Right lobe of liver (tissue), 6 donors: ENCODE results near the gene PRKCD. TPM values are rescaled to one million over a fixed set of nuclear protein-coding genes. Genes with fewer than 3 reads are reported as not detected.
A peak's percentile ranks its signal among the peaks of the same experiment; 100 is the strongest.

ENCODE experiments used
- ATAC-seq, 4 donors: fragments of 200-7000 bp; cut with Tn5 transposase; one replicate each; pipeline ENCODE4 v1.9.1; 2020; ENCODE audit warnings: mild to moderate bottlenecking in 4 of 4, moderate library complexity in 4 of 4
- DNase-seq, 3 donors: peaks; one replicate each; pipeline ENCODE4 v3.0.0-alpha.2; 2020
- H3K27ac ChIP-seq, 3 donors: fragments of 200-600 bp; one replicate each; pipeline ENCODE4 v1.8.0; 2022
- H3K27me3 ChIP-seq, 2 donors: fragments of 200-600 bp; one replicate each; pipeline ENCODE4 v1.8.0; 2022
- H3K36me3 ChIP-seq, 4 donors: fragments of 200-600 bp; sonication (generic) in 1 of 4; one replicate each; pipeline versions ENCODE4 v1.5.1 to v1.8.0; 2017 to 2022; ENCODE audit warnings: control low read depth in 1 of 4
- H3K4me1 ChIP-seq, 4 donors: fragments of 200-600 bp; sonication (generic) in 1 of 4; one replicate each; pipeline versions ENCODE4 v1.5.1 to v1.8.0; 2017 to 2022; ENCODE audit warnings: control low read depth in 1 of 4
- H3K4me3 ChIP-seq, 3 donors: fragments of 200-600 bp; one replicate each; pipeline ENCODE4 v1.8.0; 2022
- H3K9me3 ChIP-seq, 4 donors: fragments of 200-600 bp; sonication (generic) in 1 of 4; one replicate each; pipeline versions ENCODE4 v1.5.1 to v1.8.0; 2017 to 2022; ENCODE audit warnings: control low read depth in 1 of 4
- POLR2A ChIP-seq: fragments of 450-650 bp; IDR thresholded peaks from one replicate; pipeline ENCODE4 v1.6.1; 2017; ENCODE audit warnings: antibody characterized with exemption, mild to moderate bottlenecking
- WGBS: methylation state at CpG from one replicate; pipeline ENCODE4 v1.1.6; 2018; ENCODE audit warnings: low coverage, low lambda C conversion rate; ENCODE audit not compliant: insufficient coverage; ENCODE audit errors: missing lambda C conversion rate; 5-methylcytosine and 5-hydroxymethylcytosine counted together
- intact Hi-C, 2 donors: fragments of 100-400 bp; cut with DNase I; formaldehyde crosslinking; loops; one replicate each; pipeline versions ENCODE4 v1.11.2 to v1.14.1; 2022
- total RNA-seq, 6 experiments: library from RNA; depleted of rRNA in 2 of 6; stranded (reverse); fragments of >200 nt in 2 of 6; fragmentation: NEBNext Ultra II Directional in 3 of 6; extraction: Animal tissue kit (Norgen Biotek cat#: 25700) in 3 of 6; gene quantifications; one replicate each; pipeline versions ENCODE4 v1.1.0 to v1.2.4, GENCODE V29; 2016 to 2023
- TF ChIP-seq, protein P1 (sequence below), 4 donors: fragments of 200-600 bp in 3 of 4; fragments of 450-650 bp in 1 of 4; IDR thresholded peaks; one replicate each; pipeline versions ENCODE4 v1.5.1 to v1.8.0; 2016 to 2022; ENCODE audit warnings: antibody characterized with exemption in 4 of 4, mild to moderate bottlenecking in 2 of 4
- donor health status: DM: no; HTN: yes; CAD: no.
- donor health status: DM: no; HTN: no; CAD: no.
- donor health status: DM: no; HTN: no; CAD: no.
- donor health status: DM: no; HTN: yes; CAD: no.
- donor health status: DM: no; HTN: yes; CAD: no.

PRKCD gene
- total RNA-seq, 6 experiments from 2014 or later = 3.5 to 8.3 (median 5.1) TPM

DNA sequence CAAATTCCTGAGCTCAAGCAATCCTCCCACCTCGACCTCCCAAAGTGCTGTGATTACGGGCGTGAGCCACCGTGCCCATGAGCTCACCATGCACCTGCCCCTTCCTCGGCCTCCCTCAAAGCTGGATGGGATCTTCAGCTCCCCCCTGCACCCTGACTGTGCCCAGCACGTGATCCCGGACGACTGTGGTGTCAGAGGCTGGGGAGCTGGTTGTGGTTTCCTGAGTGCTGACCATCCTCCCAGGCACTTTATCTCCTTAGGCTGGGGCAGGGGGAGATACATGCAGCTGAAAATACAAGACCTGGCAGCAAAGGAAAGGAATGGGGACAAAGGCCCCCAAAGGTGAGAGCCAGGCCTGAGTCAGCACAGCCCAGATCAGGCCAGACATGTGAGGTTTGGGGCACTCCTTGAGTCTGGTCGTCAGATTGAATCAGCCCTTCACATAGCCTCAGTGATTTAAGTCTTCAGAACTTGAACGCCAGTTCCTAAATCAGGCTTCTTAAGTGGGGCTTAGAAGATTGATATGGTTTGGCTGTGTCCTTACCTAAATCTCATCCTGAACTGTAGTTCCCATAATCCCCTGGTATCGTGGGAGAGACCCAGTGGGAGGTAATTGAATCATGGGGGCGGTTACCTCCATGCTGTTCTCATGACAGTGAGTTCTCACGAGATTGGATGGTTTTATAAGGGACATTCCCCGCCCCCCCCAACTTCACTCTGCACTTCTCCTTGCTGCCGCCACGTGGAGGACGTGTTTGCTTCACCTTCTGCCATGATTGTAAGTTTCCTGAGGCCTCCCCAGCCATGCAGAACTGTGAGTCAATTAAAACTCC is 35.8 kb downstream of the PRKCD start:
- peaks cover 0 to 4% (median 0%) of the 10 kb centered on the region in 4 donors for H3K4me1 ChIP-seq
- H3K27ac ChIP-seq = no peak overlapping the region
- 54% methylated on average over 12 of the region's 17 CpGs for WGBS
- no peaks in the 10 kb centered on the region for H3K9me3 ChIP-seq
- intact Hi-C loops = no loop called here
- DNase-seq (no peak), ATAC-seq (no peak)
- no peak overlapping the region for H3K4me3 ChIP-seq
- no peaks in the 10 kb centered on the region for H3K36me3 ChIP-seq
- TF ChIP-seq, protein P1, sequence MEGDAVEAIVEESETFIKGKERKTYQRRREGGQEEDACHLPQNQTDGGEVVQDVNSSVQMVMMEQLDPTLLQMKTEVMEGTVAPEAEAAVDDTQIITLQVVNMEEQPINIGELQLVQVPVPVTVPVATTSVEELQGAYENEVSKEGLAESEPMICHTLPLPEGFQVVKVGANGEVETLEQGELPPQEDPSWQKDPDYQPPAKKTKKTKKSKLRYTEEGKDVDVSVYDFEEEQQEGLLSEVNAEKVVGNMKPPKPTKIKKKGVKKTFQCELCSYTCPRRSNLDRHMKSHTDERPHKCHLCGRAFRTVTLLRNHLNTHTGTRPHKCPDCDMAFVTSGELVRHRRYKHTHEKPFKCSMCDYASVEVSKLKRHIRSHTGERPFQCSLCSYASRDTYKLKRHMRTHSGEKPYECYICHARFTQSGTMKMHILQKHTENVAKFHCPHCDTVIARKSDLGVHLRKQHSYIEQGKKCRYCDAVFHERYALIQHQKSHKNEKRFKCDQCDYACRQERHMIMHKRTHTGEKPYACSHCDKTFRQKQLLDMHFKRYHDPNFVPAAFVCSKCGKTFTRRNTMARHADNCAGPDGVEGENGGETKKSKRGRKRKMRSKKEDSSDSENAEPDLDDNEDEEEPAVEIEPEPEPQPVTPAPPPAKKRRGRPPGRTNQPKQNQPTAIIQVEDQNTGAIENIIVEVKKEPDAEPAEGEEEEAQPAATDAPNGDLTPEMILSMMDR (IDR thresholded peaks at IDR 0.05) = no peak
- no peak for TF ChIP-seq POLR2A
- H3K27me3 ChIP-seq = no peaks in the 10 kb centered on the region

DNA sequence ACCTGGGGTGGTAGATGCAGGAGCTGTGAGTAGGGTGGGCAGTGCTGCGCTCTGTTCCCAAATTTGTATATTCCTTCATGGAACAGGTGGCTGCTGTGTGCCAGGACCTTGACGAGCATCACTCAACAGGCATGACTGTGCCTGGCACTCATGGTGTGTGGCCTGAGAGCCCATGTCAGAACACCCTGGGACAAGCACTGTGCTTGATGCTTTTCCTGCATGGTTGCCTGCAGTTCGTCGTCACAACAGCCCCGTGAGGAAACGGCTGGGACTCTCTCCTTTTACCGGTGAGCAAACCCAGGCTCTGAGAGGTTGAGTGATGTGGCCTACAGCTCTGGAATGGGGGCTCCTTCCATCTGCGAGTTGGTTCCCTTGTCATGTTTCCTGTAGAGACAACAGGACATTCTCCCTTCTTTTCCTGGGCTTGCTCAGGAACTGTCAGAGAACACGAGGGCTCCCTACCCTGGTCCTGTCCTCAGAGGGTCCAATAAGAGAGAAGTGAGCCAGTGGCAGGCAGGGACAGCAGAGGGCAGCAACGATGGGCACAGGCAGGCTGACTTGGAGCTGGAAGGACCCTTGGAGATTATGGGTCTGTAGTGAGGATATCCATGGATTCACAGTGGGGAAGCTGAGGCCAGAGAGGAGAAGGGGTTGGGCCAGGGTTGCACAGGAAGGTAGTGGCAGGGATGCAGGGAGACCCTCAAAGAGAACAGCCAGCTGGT is 37.4 kb downstream of the PRKCD start:
- intact Hi-C loops = no loop called here
- no peak overlapping the region for H3K27ac ChIP-seq
- ATAC-seq = no peak
- H3K9me3 ChIP-seq = no peaks in the 10 kb centered on the region
- H3K4me3 ChIP-seq = no peak overlapping the region
- H3K27me3 ChIP-seq = no peaks in the 10 kb centered on the region
- no peaks in the 10 kb centered on the region for H3K36me3 ChIP-seq
- WGBS = 75% methylated on average over 10 of the region's 10 CpGs
- no peak for TF ChIP-seq POLR2A
- TF ChIP-seq, protein P1 (IDR thresholded peaks at IDR 0.05) = no peak
- peaks cover 0 to 4% (median 0%) of the 10 kb centered on the region in 4 donors for H3K4me1 ChIP-seq
- no peak for DNase-seq

- TF ChIP-seq POLR2A = no peak
- TF ChIP-seq, protein P1 (IDR thresholded peaks at IDR 0.05) = no peak
- Histone ChIP-seq H3K4me1 (peaks cover 0 to 4% (median 0%) of the 10 kb centered on the region in 4 donors), H3K9me3 (no peaks in the 10 kb centered on the region), H3K36me3 (no peaks in the 10 kb centered on the region), H3K27ac (no peak overlapping the region), H3K4me3 (no peak overlapping the region), H3K27me3 (no peaks in the 10 kb centered on the region)
- ATAC-seq (no peak), DNase-seq (no peak)
- WGBS = 80% methylated on average over 2 of the region's 7 CpGs
- intact Hi-C loops = no loop called here
These were observed 38.0 kb downstream of the PRKCD start for GRCh38 chr3:53198996-53199395.

GRCh38 chr3:53199834-53200233 is 38.8 kb downstream of the PRKCD start:
- Histone ChIP-seq H3K27ac (no peak overlapping the region), H3K27me3 (no peaks in the 10 kb centered on the region), H3K36me3 (no peaks in the 10 kb centered on the region), H3K9me3 (no peaks in the 10 kb centered on the region), H3K4me1 (peaks cover 0 to 4% (median 0%) of the 10 kb centered on the region in 4 donors), H3K4me3 (no peak overlapping the region)
- intact Hi-C loops = no loop called here
- 65% methylated on average over 2 of the region's 3 CpGs for WGBS
- TF ChIP-seq, protein P1 (IDR thresholded peaks at IDR 0.05) = peak in 1 of 4 donors; percentile 6
- TF ChIP-seq POLR2A = no peak
- no peak for DNase-seq
- ATAC-seq = no peak
